ENCODE data around the gene SHROOM3. TPM values are rescaled to one million over a fixed set of nuclear protein-coding genes. Genes with fewer than 3 reads are reported as not detected.

SHROOM3 gene
- total RNA-seq, 1 experiment from 2014 or later: 70.6 TPM

GRCh38 chr4:76691807-76692582, 257.0 kb downstream of the SHROOM3 start:
- peak; percentile 31 for DNase-seq (ENCODE audit: low spot score)

GRCh38 chr4:76692761-76693160, 257.7 kb downstream of the SHROOM3 start:
- peak; percentile 7 for DNase-seq (ENCODE audit: low spot score)

GRCh38 chr4:76694056-76694455, 259.0 kb downstream of the SHROOM3 start:
- DNase-seq (ENCODE audit: low spot score): no peak

- no peak for DNase-seq (ENCODE audit: low spot score)
Measured at GRCh38 chr4:76696109-76696508, 261.1 kb downstream of the SHROOM3 start.

GRCh38 chr4:76697129-76697803, 262.2 kb downstream of the SHROOM3 start:
- DNase-seq (ENCODE audit: low spot score): no peak

- no peak for DNase-seq (ENCODE audit: low spot score)
Measured at GRCh38 chr4:76698141-76698540, 263.1 kb downstream of the SHROOM3 start.

GRCh38 chr4:76699751-76700310, 264.8 kb downstream of the SHROOM3 start:
- DNase-seq (ENCODE audit: low spot score): no peak

- peak; percentile 19 for DNase-seq (ENCODE audit: low spot score)
Measured at GRCh38 chr4:76702440-76703122, 267.6 kb downstream of the SHROOM3 start.

GRCh38 chr4:76703123-76703490, 268.1 kb downstream of the SHROOM3 start:
- peak; percentile 19 for DNase-seq (ENCODE audit: low spot score)

- DNase-seq (ENCODE audit: low spot score): no peak
Measured at GRCh38 chr4:76703676-76704075, 268.6 kb downstream of the SHROOM3 start.

- DNase-seq (ENCODE audit: low spot score): peak; percentile 85
Measured at GRCh38 chr4:76704133-76704881, 269.3 kb downstream of the SHROOM3 start.

- no peak for DNase-seq (ENCODE audit: low spot score)
Measured at GRCh38 chr4:76705472-76705871, 270.4 kb downstream of the SHROOM3 start.

- no peak for DNase-seq (ENCODE audit: low spot score)
Measured at GRCh38 chr4:76706581-76706980, 271.6 kb downstream of the SHROOM3 start.

GRCh38 chr4:76708971-76709771, 274.1 kb downstream of the SHROOM3 start:
- no peak for DNase-seq (ENCODE audit: low spot score)

- DNase-seq (ENCODE audit: low spot score): no peak
Measured at GRCh38 chr4:76709772-76710090, 274.7 kb downstream of the SHROOM3 start.

GRCh38 chr4:76712564-76712963, 277.5 kb downstream of the SHROOM3 start:
- no peak for DNase-seq (ENCODE audit: low spot score)

- no peak for DNase-seq (ENCODE audit: low spot score)
Measured at GRCh38 chr4:76714226-76714625, 279.2 kb downstream of the SHROOM3 start.

GRCh38 chr4:76716020-76716419, 281.0 kb downstream of the SHROOM3 start:
- DNase-seq (ENCODE audit: low spot score): no peak

GRCh38 chr4:76716658-76717057, 281.6 kb downstream of the SHROOM3 start:
- no peak for DNase-seq (ENCODE audit: low spot score)

GRCh38 chr4:76717431-76717830, 282.4 kb downstream of the SHROOM3 start:
- peak; percentile 30 for DNase-seq (ENCODE audit: low spot score)

- DNase-seq (ENCODE audit: low spot score): no peak
Measured at GRCh38 chr4:76718021-76718420, 283.0 kb downstream of the SHROOM3 start.

All from HT-29 (cell line).